HG02642 (cell line): ENCODE results near the gene ZNF598.
"Not testable (repeated sequence)": the region's sequence is repeated elsewhere in the genome, so short reads cannot be mapped to it uniquely, and the experiment has no call there.

Experiments
- ATAC-seq: cut with Tn5 transposase; IDR thresholded peaks from one replicate; pipeline ENCODE4 v1.9.1; 2021; ENCODE audit warnings: mild to moderate bottlenecking; ENCODE audit not compliant: unreplicated experiment, poor library complexity

ZNF598 gene

GRCh38 chr16:2040787-2041522 lies 31.3 kb upstream of the ZNF598 start:
- ATAC-seq: no peak

- no peak for ATAC-seq
Observed at GRCh38 chr16:2040041-2040786, 30.6 kb upstream of the ZNF598 start.

GRCh38 chr16:2039274-2040031 lies 29.8 kb upstream of the ZNF598 start:
- ATAC-seq: no peak

GRCh38 chr16:2038382-2039231 lies 29.0 kb upstream of the ZNF598 start:
- ATAC-seq: no peak

GRCh38 chr16:2037647-2038381 lies 28.2 kb upstream of the ZNF598 start:
- ATAC-seq: no peak

- no peak for ATAC-seq
Observed at GRCh38 chr16:2037115-2037514, 27.5 kb upstream of the ZNF598 start.

GRCh38 chr16:2036200-2036966 lies 26.8 kb upstream of the ZNF598 start:
- no peak for ATAC-seq

- ATAC-seq: no peak
Observed at GRCh38 chr16:2035431-2036199, 26.0 kb upstream of the ZNF598 start.

- ATAC-seq: no peak
Observed at GRCh38 chr16:2034696-2035430, 25.2 kb upstream of the ZNF598 start.

- ATAC-seq: not testable (repeated sequence)
Observed at GRCh38 chr16:2033909-2034695, 24.5 kb upstream of the ZNF598 start.

GRCh38 chr16:2033057-2033908 lies 23.7 kb upstream of the ZNF598 start:
- ATAC-seq: no peak

GRCh38 chr16:2032285-2033056 lies 22.9 kb upstream of the ZNF598 start:
- ATAC-seq: no peak

- no peak for ATAC-seq
Observed at GRCh38 chr16:2031081-2031577, 21.5 kb upstream of the ZNF598 start.

GRCh38 chr16:2030036-2030435 lies 20.4 kb upstream of the ZNF598 start:
- no peak for ATAC-seq

- no peak for ATAC-seq
Observed at GRCh38 chr16:2029350-2029749, 19.7 kb upstream of the ZNF598 start.
